Measurements from ENCODE around the gene RSBN1. TPM values are rescaled to one million over a fixed set of nuclear protein-coding genes. Genes with fewer than 3 reads are reported as not detected.
"Not testable (repeated sequence)": the region's sequence is repeated elsewhere in the genome, so short reads cannot be mapped to it uniquely, and the experiment has no call there.

Gene RSBN1
- total RNA-seq, 1 experiment from 2014 or later = 10.7 TPM

DNA sequence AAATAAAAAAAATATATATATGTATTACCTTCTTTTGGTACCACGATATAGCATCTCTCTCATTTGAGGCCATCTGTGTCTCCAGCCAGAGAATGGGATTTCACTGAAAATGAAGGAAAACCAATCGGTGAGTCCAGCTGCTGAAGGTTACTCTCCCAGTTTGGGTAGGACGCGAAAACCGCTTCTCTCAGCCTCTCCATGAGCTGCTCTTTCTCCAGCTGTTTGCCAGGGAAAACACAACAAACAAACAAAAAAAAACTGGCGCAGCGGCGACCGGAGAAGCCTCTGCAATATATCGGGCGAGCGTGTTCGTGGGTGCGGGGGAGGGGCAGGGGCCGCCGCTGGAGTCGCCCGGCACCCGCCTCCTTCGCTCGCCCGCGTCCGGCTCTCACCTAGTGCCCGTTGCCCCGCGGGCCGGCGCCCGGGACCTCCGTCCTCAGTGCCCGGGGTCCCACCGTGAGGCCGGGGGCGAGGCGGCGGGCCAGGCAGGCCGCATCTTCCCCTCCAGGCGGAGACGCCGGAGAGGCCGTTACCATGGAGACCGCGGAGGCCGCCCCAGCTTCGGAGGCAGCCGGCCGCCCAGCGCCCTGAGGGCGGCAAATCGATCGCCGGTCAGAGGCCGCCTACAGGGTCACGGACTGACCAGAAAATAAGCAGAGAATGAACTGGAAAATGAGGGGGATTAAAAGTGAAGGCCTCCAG lies 53.5 kb downstream of the RSBN1 start:
- ChIA-PET CTCF (no interaction called here), POLR2A (interaction anchor here (0.6 to 0.9 kb wide), 6 partner anchors 8 to 367 kb away, joined by 3 to 15 read pairs (median 4); partner anchors contain the start of gene DCLRE1B)
- Histone ChIP-seq H3K9me3 (ENCODE audit: control insufficient read depth, insufficient read depth, low read depth, low read length) (no peaks in the 10 kb centered on the region), H3K27ac (ENCODE audit: low read length) (peak overlapping the region; percentile 93), H3K27me3 (ENCODE audit: control insufficient read depth, insufficient read depth, low read length) (no peaks in the 10 kb centered on the region), H3K4me3 (ENCODE audit: low read depth in 2 of 2, low read length in 2 of 2) (peak overlapping the region; percentile 54 to 79), H3K4me1 (ENCODE audit: control insufficient read depth, insufficient read depth, low read length) (peaks cover 6% of the 10 kb centered on the region), H3K36me3 (ENCODE audit: control insufficient read depth, insufficient read depth, low read length) (peaks cover 7% of the 10 kb centered on the region)
- in situ Hi-C loops (cut with HindIII; ENCODE audit: low pct_unique_long_range_greater_than_20kb, low sequenced_read_pairs) = no loop called here
- no peak for TF ChIP-seq TCF7L2 (IDR thresholded peaks at IDR 0.05; ENCODE audit: low read depth, low read length)
- intact Hi-C loops (cut with micrococcal nuclease; ENCODE audit: unreplicated experiment) = no loop called here
- DNase-seq (ENCODE audit: low read depth, low spot score) (no peak), ATAC-seq (peak; percentile 86)
- BruUV-seq (replicated peaks) = no TSS peak

DNA sequence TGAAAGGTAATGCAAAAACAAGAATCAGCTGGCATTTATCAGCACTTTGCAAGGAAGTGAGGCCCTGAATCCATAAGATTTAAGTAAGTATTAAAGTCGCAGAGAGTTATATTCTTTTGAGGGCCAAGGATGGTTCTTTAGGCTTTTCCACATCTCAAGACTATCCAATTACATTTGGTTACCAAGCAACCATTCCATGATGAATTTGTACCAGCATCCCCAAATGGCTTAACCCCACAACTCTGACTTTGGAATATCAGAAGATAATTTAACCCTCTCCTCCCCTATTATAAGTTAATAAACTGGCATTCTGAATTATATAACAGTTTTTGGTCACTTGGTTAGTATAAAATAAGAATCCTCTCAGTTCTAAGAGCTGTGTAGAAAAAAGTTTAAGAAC lies 55.8 kb downstream of the RSBN1 start:
- no peaks in the 10 kb centered on the region for H3K27me3 ChIP-seq (ENCODE audit: control insufficient read depth, insufficient read depth, low read length)
- no peak overlapping the region for H3K4me3 ChIP-seq (ENCODE audit: low read depth in 2 of 2, low read length in 2 of 2)
- CTCF ChIA-PET = no interaction called here
- peaks cover 6% of the 10 kb centered on the region for H3K4me1 ChIP-seq (ENCODE audit: control insufficient read depth, insufficient read depth, low read length)
- peaks cover 9% of the 10 kb centered on the region for H3K36me3 ChIP-seq (ENCODE audit: control insufficient read depth, insufficient read depth, low read length)
- no TSS peak for BruUV-seq (replicated peaks)
- intact Hi-C loops (cut with micrococcal nuclease; ENCODE audit: unreplicated experiment) = no loop called here
- H3K9me3 ChIP-seq (ENCODE audit: control insufficient read depth, insufficient read depth, low read depth, low read length) = no peaks in the 10 kb centered on the region
- DNase-seq (ENCODE audit: low read depth, low spot score) = no peak
- ATAC-seq = no peak
- POLR2A ChIA-PET = no interaction called here
- H3K27ac ChIP-seq (ENCODE audit: low read length) = no peak overlapping the region
- TF ChIP-seq SIN3A (IDR thresholded peaks at IDR 0.05; ENCODE audit: borderline replicate concordance, insufficient read depth, low read depth, low read length) (no peak), CTCF (IDR thresholded peaks at IDR 0.05) (no peak), POLR2AphosphoS5 (IDR thresholded peaks at IDR 0.05; ENCODE audit: low read depth, low read length) (no peak), TCF7L2 (IDR thresholded peaks at IDR 0.05; ENCODE audit: low read depth, low read length) (no peak)
- TF ChIP-seq, protein P1, sequence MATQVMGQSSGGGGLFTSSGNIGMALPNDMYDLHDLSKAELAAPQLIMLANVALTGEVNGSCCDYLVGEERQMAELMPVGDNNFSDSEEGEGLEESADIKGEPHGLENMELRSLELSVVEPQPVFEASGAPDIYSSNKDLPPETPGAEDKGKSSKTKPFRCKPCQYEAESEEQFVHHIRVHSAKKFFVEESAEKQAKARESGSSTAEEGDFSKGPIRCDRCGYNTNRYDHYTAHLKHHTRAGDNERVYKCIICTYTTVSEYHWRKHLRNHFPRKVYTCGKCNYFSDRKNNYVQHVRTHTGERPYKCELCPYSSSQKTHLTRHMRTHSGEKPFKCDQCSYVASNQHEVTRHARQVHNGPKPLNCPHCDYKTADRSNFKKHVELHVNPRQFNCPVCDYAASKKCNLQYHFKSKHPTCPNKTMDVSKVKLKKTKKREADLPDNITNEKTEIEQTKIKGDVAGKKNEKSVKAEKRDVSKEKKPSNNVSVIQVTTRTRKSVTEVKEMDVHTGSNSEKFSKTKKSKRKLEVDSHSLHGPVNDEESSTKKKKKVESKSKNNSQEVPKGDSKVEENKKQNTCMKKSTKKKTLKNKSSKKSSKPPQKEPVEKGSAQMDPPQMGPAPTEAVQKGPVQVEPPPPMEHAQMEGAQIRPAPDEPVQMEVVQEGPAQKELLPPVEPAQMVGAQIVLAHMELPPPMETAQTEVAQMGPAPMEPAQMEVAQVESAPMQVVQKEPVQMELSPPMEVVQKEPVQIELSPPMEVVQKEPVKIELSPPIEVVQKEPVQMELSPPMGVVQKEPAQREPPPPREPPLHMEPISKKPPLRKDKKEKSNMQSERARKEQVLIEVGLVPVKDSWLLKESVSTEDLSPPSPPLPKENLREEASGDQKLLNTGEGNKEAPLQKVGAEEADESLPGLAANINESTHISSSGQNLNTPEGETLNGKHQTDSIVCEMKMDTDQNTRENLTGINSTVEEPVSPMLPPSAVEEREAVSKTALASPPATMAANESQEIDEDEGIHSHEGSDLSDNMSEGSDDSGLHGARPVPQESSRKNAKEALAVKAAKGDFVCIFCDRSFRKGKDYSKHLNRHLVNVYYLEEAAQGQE (IDR thresholded peaks at IDR 0.05; ENCODE audit: insufficient read depth in 1 of 2, low read depth in 2 of 2, low read length in 1 of 2) = no peak
- in situ Hi-C loops (cut with HindIII; ENCODE audit: low pct_unique_long_range_greater_than_20kb, low sequenced_read_pairs) = no loop called here

- intact Hi-C loops (cut with micrococcal nuclease; ENCODE audit: unreplicated experiment); DNase-seq (ENCODE audit: low read depth, low spot score); CTCF ChIA-PET: not testable (repeated sequence)
Measured at GRCh38 chr1:113753333-113753732, 58.9 kb downstream of the RSBN1 start.

More at GRCh38 chr1:113753333-113753732, 58.9 kb downstream of the RSBN1 start:
- H3K36me3 ChIP-seq (ENCODE audit: control insufficient read depth, insufficient read depth, low read length); in situ Hi-C loops (cut with HindIII; ENCODE audit: low pct_unique_long_range_greater_than_20kb, low sequenced_read_pairs); H3K27ac ChIP-seq (ENCODE audit: low read length); H3K27me3 ChIP-seq (ENCODE audit: control insufficient read depth, insufficient read depth, low read length); H3K4me3 ChIP-seq (ENCODE audit: low read depth in 2 of 2, low read length in 2 of 2); H3K9me3 ChIP-seq (ENCODE audit: control insufficient read depth, insufficient read depth, low read depth, low read length); ATAC-seq; POLR2A ChIA-PET; H3K4me1 ChIP-seq (ENCODE audit: control insufficient read depth, insufficient read depth, low read length); BruUV-seq (replicated peaks): not testable (repeated sequence)
